NB4 (cell line): ENCODE measurements around the gene TRPM6.
"Not testable (repeated sequence)": the region's sequence is repeated elsewhere in the genome, so short reads cannot be mapped to it uniquely, and the experiment has no call there.

ENCODE experiments used
- DNase-seq: peaks from one replicate; pipeline ENCODE4 v3.0.0; 2010; ENCODE audit warnings: low read depth
- H3K4me3 ChIP-seq: one replicate; pipeline ENCODE4 v1.5.1; 2011; ENCODE audit warnings: mild to moderate bottlenecking, low read depth, low read length, moderate library complexity
- CTCF ChIP-seq: IDR thresholded peaks from one replicate; pipeline ENCODE4 v1.5.1; 2012; ENCODE audit warnings: low read depth, low read length
- MAX ChIP-seq: IDR thresholded peaks from 2 replicates; pipeline ENCODE4 v1.6.1; 2011; ENCODE audit warnings: low read depth, low read length
- MYC ChIP-seq: IDR thresholded peaks from 2 replicates; pipeline ENCODE4 v1.6.1; 2011; ENCODE audit warnings: low read depth, low read length
- POLR2A ChIP-seq: IDR thresholded peaks from 2 replicates; pipeline ENCODE4 v1.6.1; 2011; ENCODE audit warnings: mild to moderate bottlenecking; ENCODE audit not compliant: insufficient read length; ENCODE audit errors: extremely low read depth

TRPM6 gene

GRCh38 chr9:74861773-74862474 is 25.8 kb downstream of the TRPM6 start:
- H3K4me3 ChIP-seq = no peak overlapping the region
- no peak for TF ChIP-seq POLR2A
- no peak for TF ChIP-seq MAX
- no peak for TF ChIP-seq MYC
- TF ChIP-seq CTCF = no peak
- no peak for DNase-seq

- no peak overlapping the region for H3K4me3 ChIP-seq
- no peak for DNase-seq
- no peak for TF ChIP-seq CTCF
- TF ChIP-seq MYC = no peak
- no peak for TF ChIP-seq MAX
- no peak for TF ChIP-seq POLR2A
Measured at GRCh38 chr9:74861071-74861470, 26.6 kb downstream of the TRPM6 start.

- not testable (repeated sequence) for H3K4me3 ChIP-seq
Measured at GRCh38 chr9:74860247-74860646, 27.5 kb downstream of the TRPM6 start.

GRCh38 chr9:74859786-74860185 is 27.9 kb downstream of the TRPM6 start:
- no peak overlapping the region for H3K4me3 ChIP-seq
- TF ChIP-seq POLR2A (no peak), MAX (no peak), CTCF (no peak), MYC (no peak)
- no peak for DNase-seq

More at GRCh38 chr9:74860247-74860646, 27.5 kb downstream of the TRPM6 start:
- not testable (repeated sequence) for DNase-seq

GRCh38 chr9:74858751-74859414 is 28.8 kb downstream of the TRPM6 start:
- no peak overlapping the region for H3K4me3 ChIP-seq
- TF ChIP-seq POLR2A (no peak), MAX (no peak), MYC (no peak), CTCF (no peak)
- no peak for DNase-seq

- TF ChIP-seq MAX (no peak), POLR2A (no peak), CTCF (no peak), MYC (no peak)
- no peak overlapping the region for H3K4me3 ChIP-seq
- DNase-seq = no peak
Measured at GRCh38 chr9:74856989-74857388, 30.7 kb downstream of the TRPM6 start.
